A549 (cell line): ENCODE data around the gene CAV1. TPM values are rescaled to one million over a fixed set of nuclear protein-coding genes. Genes with fewer than 3 reads are reported as not detected.

Experiments
- ATAC-seq, 2 experiments: fragments of 200-7000 bp in 1 of 2; fragments of >200 bp in 1 of 2; cut with Nextera tagmentation in 1 of 2; cut with Tn5 transposase in 1 of 2; 3 replicates each; pipeline versions ENCODE4 v1.8.0 to v1.9.1; 2018 to 2020; ENCODE audit warnings: mild to moderate bottlenecking in 1 of 2, moderate library complexity in 1 of 2
- CTCF ChIA-PET: fragments of 300-600 bp; sonication (Branson Sonifier 250); formaldehyde crosslinking; extraction: SDS; loops from one replicate; lab custom pipeline; 2021; ENCODE audit warnings: antibody characterized with exemption, inconsistent platforms; lab: Yijun Ruan, JAX
- POLR2A ChIA-PET: fragments of 350-600 bp; formaldehyde crosslinking; extraction: SDS; loops from one replicate; lab custom pipeline; 2021; ENCODE audit warnings: antibody characterized with exemption, inconsistent platforms; lab: Yijun Ruan, JAX
- DNase-seq, 2 experiments: peaks; one replicate each; pipeline versions ENCODE4 v3.0.0 to v3.0.0-alpha.2; 2011 to 2016; ENCODE audit warnings: low read depth in 1 of 2, low spot score in 1 of 2
- FAIRE-seq: peaks from 2 replicates; lab custom pipeline; 2011; peaks lifted over from hg19 to GRCh38; lab: Jason Lieb, UNC
- H3K27ac ChIP-seq, 2 experiments: fragments of >200 bp; sonication (Bioruptor Twin); formaldehyde crosslinking; 3 replicates each; pipeline ENCODE4 v1.5.1; 2016 to 2017
- H3K4me1 ChIP-seq: fragments of >200 bp; sonication (Bioruptor Twin); formaldehyde crosslinking; 3 replicates; pipeline ENCODE4 v1.6.1; 2016
- H3K4me2 ChIP-seq: fragments of >200 bp; sonication (Bioruptor Twin); formaldehyde crosslinking; 3 replicates; pipeline ENCODE4 v1.6.1; 2016
- H3K4me3 ChIP-seq: fragments of >200 bp; sonication (Bioruptor Twin); formaldehyde crosslinking; 3 replicates; pipeline ENCODE4 v1.5.1; 2016
- H3K9me3 ChIP-seq: fragments of >200 bp; sonication (Bioruptor Twin); formaldehyde crosslinking; 3 replicates; pipeline ENCODE4 v1.6.1; 2016
- BCL3 ChIP-seq: fragments of >200 bp; sonication (Bioruptor Twin); formaldehyde crosslinking; IDR thresholded peaks from 3 replicates; pipeline ENCODE4 v1.6.1; 2016
- CEBPB ChIP-seq, 2 experiments: fragments of >200 bp in 1 of 2; sonication (Bioruptor Twin) in 1 of 2; formaldehyde crosslinking in 1 of 2; IDR thresholded peaks; 2 replicates each; pipeline ENCODE4 v1.6.1; 2012 to 2016
- CHD4 ChIP-seq: fragments of 200-600 bp; sonication (generic); IDR thresholded peaks from 2 replicates; pipeline ENCODE4 v1.6.1; 2016; ENCODE audit warnings: antibody characterized with exemption, mild to moderate bottlenecking, borderline replicate concordance
- E2F6 ChIP-seq: IDR thresholded peaks from 2 replicates; pipeline ENCODE4 v1.6.1; 2012; ENCODE audit warnings: low read depth, borderline replicate concordance
- EHF ChIP-seq: fragments of 250-450 bp; sonication (Bioruptor Pico); IDR thresholded peaks from 2 replicates; pipeline ENCODE4 v1.5.0; 2020; ENCODE audit warnings: mild to moderate bottlenecking
- EP300 ChIP-seq, 2 experiments: fragments of >200 bp; sonication (Bioruptor Twin); formaldehyde crosslinking; IDR thresholded peaks; 2 replicates in 1 of 2; 3 replicates in 1 of 2; pipeline ENCODE4 v1.6.1; 2016 to 2017
- HOXA7 ChIP-seq: fragments of 250-450 bp; sonication (Bioruptor Pico); IDR thresholded peaks from 2 replicates; pipeline ENCODE4 v1.5.0; 2020; ENCODE audit warnings: mild to moderate bottlenecking, moderate library complexity
- HOXB13 ChIP-seq: fragments of 250-450 bp; sonication (Bioruptor Pico); IDR thresholded peaks from 2 replicates; pipeline ENCODE4 v1.5.0; 2020; ENCODE audit warnings: low read depth, mild to moderate bottlenecking, moderate library complexity
- JUN ChIP-seq, 2 experiments: fragments of >200 bp; sonication (Bioruptor Twin); formaldehyde crosslinking; IDR thresholded peaks; 2 replicates in 1 of 2; 3 replicates in 1 of 2; pipeline ENCODE4 v1.6.1; 2016 to 2017
- JUNB ChIP-seq: fragments of >200 bp; sonication (Bioruptor Twin); formaldehyde crosslinking; IDR thresholded peaks from 2 replicates; pipeline ENCODE4 v1.6.1; 2016
- MAFK ChIP-seq: fragments of 450-650 bp; IDR thresholded peaks from 2 replicates; pipeline ENCODE4 v1.6.1; 2014; ENCODE audit not compliant: partially characterized antibody
- PHF8 ChIP-seq: fragments of 200-600 bp; sonication (generic); IDR thresholded peaks from 2 replicates; pipeline ENCODE4 v1.6.1; 2016; ENCODE audit warnings: low read depth, mild to moderate bottlenecking, antibody characterized with exemption, moderate library complexity, borderline replicate concordance
- WGBS: methylation state at CpG from one replicate; pipeline ENCODE4 v1.1.6; 2017; ENCODE audit errors: missing lambda C conversion rate; 5-methylcytosine and 5-hydroxymethylcytosine counted together
- polyA plus RNA-seq, 4 experiments: library from polyadenylated mRNA; depleted of rRNA in 3 of 4; stranded (reverse); fragments of >200 nt; fragmentation: RNase III in 1 of 4; extraction: RNeasy Plus Mini Kit Qiagen cat#74134 plus additional on column Dnase treatment in 1 of 4; gene quantifications; 2 replicates in 3 of 4; 3 replicates in 1 of 4; pipeline ENCODE4 v1.2.3, GENCODE V29; 2011 to 2017

CAV1 gene
- polyA plus RNA-seq, 2 of the 4 experiments (the other 2 are of a cell fraction) = 365 to 493 TPM

- no peak for TF ChIP-seq BCL3
These were observed 25.4 kb upstream of the CAV1 start, which contains the start of gene CAV2 (continued) for GRCh38 chr7:116499168-116500077.

- peaks cover 46% of the 10 kb centered on the region for H3K4me1 ChIP-seq
- peak overlapping the region; percentile 74 for H3K4me2 ChIP-seq
- H3K4me3 ChIP-seq = peak overlapping the region; percentile 71
- FAIRE-seq (no peak), ATAC-seq (peak; percentile 62 to 63), DNase-seq (peak in 1 of 2 experiments; percentile 63)
- H3K27ac ChIP-seq = peak overlapping the region; percentile 88 to 94
- POLR2A ChIA-PET = interaction anchor here (0.6 to 4.2 kb wide), 12 partner anchors 9 to 241 kb away, joined by 3 to 50 read pairs (median 4); partner anchors contain the start of gene CAV1
- WGBS = under 1% methylated on average over 17 of the region's 36 CpGs
- TF ChIP-seq MAFK (peak; percentile 2), EHF (no peak), BCL3 (0 out of 3 replicates have a peak, but pooled peaks have one; percentile 0), PHF8 (peak; percentile 7; the same call in 1 of the 2 replicates), E2F6 (peak; percentile 54; the same call in 1 of the 2 replicates), EP300 (IDR thresholded peaks at IDR 0.05) (no peak), HOXB13 (CRISPR knock-in tag) (0 out of 2 replicates have a peak, but pooled peaks have one; percentile 6), JUNB (no peak)
- peaks cover 6% of the 10 kb centered on the region; the same call in 2 of the 3 replicates for H3K9me3 ChIP-seq
- CTCF ChIA-PET = interaction anchor here (0.6 to 9.8 kb wide), 4 partner anchors 23 to 243 kb away, joined by 4 to 54 read pairs (median 10); partner anchors contain the start of gene CAV1
These were observed 24.6 kb upstream of the CAV1 start for GRCh38 chr7:116500078-116500853.

GRCh38 chr7:116501425-116502167, 23.2 kb upstream of the CAV1 start:
- ChIA-PET POLR2A (interaction anchor here (0.6 to 4.2 kb wide), 10 partner anchors 10 to 242 kb away, joined by 3 to 50 read pairs (median 4); partner anchors contain the start of gene CAV1), CTCF (interaction anchor here (0.8 to 9.8 kb wide), 7 partner anchors 18 to 243 kb away, joined by 3 to 54 read pairs (median 4); partner anchors contain the start of gene CAV1)
- DNase-seq (peak; percentile 33 to 50), ATAC-seq (peak in 1 of 2 experiments; percentile 42; a peak in 3 of 6 replicates), FAIRE-seq (no peak)
- TF ChIP-seq CHD4 (no peak), MAFK (peak; percentile 77), CEBPB (IDR thresholded peaks at IDR 0.05) (peak in 1 of 2 experiments; percentile 21; a peak in 1 of 4 replicates), E2F6 (no peak), JUN (IDR thresholded peaks at IDR 0.05) (0 out of 5 replicates have a peak, but pooled peaks of 1 of the 2 experiments have one; percentile 4), HOXA7 (peak; percentile 23; the same call in 1 of the 2 replicates)
- Histone ChIP-seq H3K4me1 (peaks cover 37% of the 10 kb centered on the region), H3K27ac (peak overlapping the region; percentile 88 to 94), H3K9me3 (peaks cover 6% of the 10 kb centered on the region; the same call in 2 of the 3 replicates), H3K4me2 (peak overlapping the region; percentile 74), H3K4me3 (peak overlapping the region; percentile 71)
- WGBS = 11% methylated on average over 5 of the region's 5 CpGs
